GM19238 (cell line): ENCODE data around the gene SLC6A4.
"Not testable (repeated sequence)": the region's sequence is repeated elsewhere in the genome, so short reads cannot be mapped to it uniquely, and the experiment has no call there.

Source experiments
- DNase-seq: peaks from one replicate; pipeline ENCODE4 v3.0.0; 2011; ENCODE audit warnings: low spot score; ENCODE audit not compliant: insufficient read length

SLC6A4 gene

DNA sequence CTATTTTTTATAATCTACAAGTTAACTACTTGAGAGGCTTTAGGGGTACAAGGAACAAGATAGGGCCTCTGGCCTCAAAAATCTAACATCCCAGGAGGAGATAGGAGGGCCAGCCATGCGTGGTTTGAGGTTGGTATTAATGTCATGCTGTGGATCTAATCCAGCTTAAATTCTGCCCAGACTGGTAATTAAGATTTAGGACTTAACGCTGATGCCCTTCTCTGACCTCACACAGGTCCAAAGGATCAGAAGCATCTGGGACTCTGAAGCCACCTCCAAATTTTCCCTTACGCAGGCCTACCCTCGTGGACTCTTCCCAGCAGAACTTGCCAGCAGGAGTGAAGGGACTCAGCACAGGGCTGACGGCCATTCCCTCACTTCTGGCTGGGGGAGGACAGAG is 15.1 kb downstream of the SLC6A4 start:
- no peak for DNase-seq

GRCh38 chr17:30219833-30220232 is 15.7 kb downstream of the SLC6A4 start:
- no peak for DNase-seq

GRCh38 chr17:30219315-30219714 is 16.2 kb downstream of the SLC6A4 start:
- DNase-seq: no peak

DNA sequence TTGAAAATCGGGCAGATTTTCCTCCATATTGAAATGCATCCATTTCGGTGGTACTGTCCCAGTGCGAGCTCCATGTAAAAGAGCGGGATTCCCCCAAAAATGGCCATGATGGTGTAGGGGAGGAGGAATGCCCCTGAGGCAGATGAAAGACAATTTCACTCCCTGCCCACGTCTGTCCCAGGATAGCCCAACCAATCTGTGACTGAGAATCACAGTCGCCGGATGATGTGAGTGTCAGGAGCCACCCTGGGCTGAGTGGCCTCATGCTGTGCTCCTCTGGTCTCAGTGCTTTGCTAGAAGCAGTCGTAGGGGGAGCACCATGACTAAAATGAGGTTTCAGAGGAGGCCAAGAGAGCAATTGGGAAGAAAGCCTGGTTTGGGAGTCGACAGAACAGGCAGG is 16.7 kb downstream of the SLC6A4 start:
- no peak for DNase-seq

GRCh38 chr17:30217746-30218245 is 17.7 kb downstream of the SLC6A4 start:
- no peak for DNase-seq

DNA sequence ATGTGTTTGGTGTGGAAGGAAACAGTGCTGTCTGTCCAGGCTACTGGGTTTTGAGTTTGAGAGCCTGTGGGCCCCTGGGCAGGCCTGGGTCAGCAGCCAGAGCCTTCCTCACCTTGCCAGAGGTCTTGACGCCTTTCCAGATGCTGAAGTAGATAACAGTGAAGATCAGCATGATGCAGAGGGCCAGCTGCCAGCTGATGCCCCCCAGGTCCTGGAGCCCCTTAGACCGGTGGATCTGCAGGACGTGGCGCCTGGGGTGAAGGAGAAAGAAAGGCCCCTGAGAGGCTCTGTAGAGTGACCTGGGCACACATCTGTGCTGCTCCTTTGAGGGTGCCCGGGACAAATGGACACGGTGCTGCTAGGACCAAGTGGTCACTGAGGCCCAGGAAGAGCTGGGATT is 18.4 kb downstream of the SLC6A4 start:
- no peak for DNase-seq

DNA sequence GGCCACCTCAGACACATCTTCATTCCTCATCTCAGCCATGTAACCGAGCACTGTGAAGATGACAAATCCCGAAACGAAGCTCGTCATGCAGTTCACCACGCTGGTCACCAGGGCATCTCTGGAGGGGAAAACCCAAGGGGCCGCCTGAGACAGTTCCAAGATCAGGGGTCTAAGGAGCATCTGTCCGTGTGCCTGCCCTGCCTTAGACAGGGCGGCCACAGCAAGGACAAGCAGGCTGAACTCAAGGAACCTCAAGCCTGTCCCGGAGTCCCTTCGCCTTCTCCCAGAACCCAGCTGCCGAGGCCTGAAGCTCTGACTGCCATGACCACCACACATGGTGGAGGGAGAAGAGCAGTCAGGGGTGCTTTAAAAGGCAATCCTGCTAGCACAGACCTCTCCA is 22.7 kb downstream of the SLC6A4 start:
- DNase-seq: no peak

DNA sequence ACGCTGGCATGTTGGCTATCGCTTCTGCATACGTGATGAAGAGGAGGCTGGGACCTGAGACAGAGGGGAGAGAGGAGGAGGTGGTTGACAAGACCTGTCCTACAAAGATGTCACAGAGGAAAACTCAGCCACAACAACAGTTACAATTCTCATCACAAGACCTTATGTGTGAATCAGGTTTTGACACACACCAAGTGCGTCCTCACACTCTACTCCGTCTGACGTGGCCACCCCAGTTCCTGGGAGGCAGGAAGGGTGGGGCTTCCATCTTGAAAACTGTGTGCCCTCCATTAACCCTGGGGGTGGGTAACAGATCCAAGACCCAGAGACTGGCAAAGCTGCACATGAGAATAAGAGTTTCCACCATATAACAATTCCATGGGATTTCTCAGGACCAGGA is 24.1 kb downstream of the SLC6A4 start:
- DNase-seq: no peak

GRCh38 chr17:30210901-30211300 is 24.6 kb downstream of the SLC6A4 start:
- DNase-seq: no peak

DNA sequence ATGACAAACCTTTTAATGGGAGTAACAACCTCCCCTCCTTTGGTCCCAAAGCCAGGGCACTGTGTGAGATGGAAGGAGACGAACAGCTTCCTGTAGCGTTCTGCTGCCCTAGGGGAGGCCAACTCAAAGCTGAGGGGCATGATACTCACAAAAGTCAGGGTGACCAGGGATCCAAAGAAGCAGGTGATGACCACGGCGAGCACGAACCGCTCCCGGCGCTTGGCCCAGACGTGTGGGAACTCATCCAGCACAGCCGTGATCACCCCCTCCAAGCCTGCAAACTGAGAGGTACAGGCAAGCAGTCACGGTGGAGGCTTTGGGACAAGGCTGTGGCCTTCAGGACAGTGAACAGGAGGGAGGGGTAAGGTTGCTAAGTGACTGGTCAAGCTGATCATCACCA is 25.1 kb downstream of the SLC6A4 start:
- no peak for DNase-seq

GRCh38 chr17:30209930-30210329 is 25.6 kb downstream of the SLC6A4 start:
- DNase-seq: no peak

DNA sequence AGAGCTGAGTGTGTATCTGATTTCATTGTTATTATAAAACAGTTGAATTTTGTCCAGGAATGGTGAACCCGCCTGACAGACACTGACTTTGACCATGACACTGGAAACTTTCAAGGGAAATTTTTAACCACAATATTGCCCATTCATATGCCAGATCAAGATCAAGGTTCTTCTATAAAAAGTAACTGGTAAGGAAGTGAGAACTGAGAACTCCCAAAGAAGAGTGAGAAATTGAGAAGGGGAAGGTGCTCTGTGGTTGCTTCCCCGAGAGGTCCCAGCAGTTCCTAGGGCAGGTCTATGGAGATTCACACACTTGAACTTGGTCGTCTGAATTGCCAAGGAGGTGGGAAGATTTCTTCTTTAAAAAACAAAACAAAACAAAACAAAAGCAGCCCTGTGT is 27.3 kb downstream of the SLC6A4 start:
- DNase-seq: no peak

DNA sequence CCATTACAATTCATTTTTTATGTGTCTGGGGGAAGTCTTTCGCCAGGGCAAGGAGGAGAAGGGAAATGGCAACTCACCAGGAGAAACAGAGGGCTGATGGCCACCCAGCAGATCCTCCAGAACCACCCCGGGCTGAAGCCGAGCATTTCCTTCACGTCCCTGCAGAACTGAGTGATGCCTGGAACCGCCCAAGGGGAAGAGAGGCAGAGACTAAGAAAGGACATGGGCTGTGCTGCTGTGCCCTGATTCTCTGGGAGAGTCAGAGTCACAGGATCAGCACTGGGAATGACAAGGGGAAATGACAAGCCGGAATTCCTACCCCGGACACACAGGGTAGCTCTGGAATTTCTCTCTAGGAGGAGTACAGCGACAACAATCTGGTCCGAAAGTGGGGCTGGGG is 27.8 kb downstream of the SLC6A4 start:
- no peak for DNase-seq

- DNase-seq: no peak
Observed at GRCh38 chr17:30203471-30203981, 32.0 kb downstream of the SLC6A4 start.

GRCh38 chr17:30200656-30201055 is 34.8 kb downstream of the SLC6A4 start:
- DNase-seq: not testable (repeated sequence)

- no peak for DNase-seq
Observed at GRCh38 chr17:30200106-30200505, 35.4 kb downstream of the SLC6A4 start.

- no peak for DNase-seq
Observed at GRCh38 chr17:30199600-30199999, 35.9 kb downstream of the SLC6A4 start.

DNA sequence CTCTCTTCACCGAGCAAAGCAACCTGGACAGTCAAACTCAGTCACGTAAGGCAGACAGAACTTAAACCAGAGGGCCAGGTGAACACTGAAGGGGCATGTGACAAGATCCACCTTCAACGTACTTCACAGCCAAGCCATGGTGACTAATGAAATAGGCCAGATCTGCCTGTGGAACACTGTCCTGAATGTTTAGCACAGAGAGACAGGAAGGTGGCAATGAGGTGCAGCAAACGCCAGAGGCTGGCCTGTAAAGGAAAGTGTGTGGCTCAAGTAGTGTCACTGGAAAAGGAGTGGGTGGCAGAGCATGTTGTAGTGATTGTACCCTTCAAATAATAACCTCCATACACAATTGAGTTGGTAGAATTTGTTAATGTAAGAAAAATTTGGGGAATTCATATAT is 38.1 kb downstream of the SLC6A4 start:
- DNase-seq: no peak

DNA sequence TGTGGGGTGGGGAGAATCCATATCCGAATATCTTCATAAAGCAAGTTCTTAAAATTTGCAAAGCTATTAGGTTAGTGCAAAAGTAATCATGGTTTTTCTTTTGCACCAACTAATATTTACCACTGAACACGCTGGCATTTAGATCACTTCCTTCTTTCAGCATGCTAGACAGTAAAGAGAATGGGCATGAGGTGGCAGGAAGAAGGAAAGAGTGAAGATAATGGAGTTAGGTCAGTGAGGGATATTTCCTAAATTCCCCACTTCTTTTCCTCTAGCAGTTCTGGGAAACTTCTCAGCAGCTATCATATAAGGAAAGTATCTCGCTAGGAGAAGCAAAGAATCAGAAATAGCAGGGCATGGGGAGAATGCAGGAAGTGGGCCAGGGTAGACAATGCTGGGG is 39.0 kb downstream of the SLC6A4 start:
- no peak for DNase-seq

- no peak for DNase-seq
Observed at GRCh38 chr17:30191072-30191471, 44.4 kb downstream of the SLC6A4 start.

- no peak for DNase-seq
Observed at GRCh38 chr17:30188211-30188939, 47.1 kb downstream of the SLC6A4 start.

GRCh38 chr17:30187573-30187972 is 47.9 kb downstream of the SLC6A4 start:
- DNase-seq: no peak

GRCh38 chr17:30186761-30187160 is 48.7 kb downstream of the SLC6A4 start:
- no peak for DNase-seq
